Keratinocyte (primary cell): ENCODE data around the gene ACAP2. TPM values are rescaled to one million over a fixed set of nuclear protein-coding genes. Genes with fewer than 3 reads are reported as not detected.

Experiments
- DNase-seq: peaks from one replicate; pipeline ENCODE4 v3.0.0-alpha.2; 2011; ENCODE audit warnings: low read depth, missing footprints, low spot score
- FAIRE-seq: peaks from 2 replicates; lab custom pipeline; 2011; peaks lifted over from hg19 to GRCh38; lab: Jason Lieb, UNC
- H2AFZ ChIP-seq: 2 replicates; pipeline ENCODE4 v1.6.0; 2012; ENCODE audit warnings: low read length, control low read depth, inconsistent platforms; ENCODE audit not compliant: control insufficient read depth
- H3K27ac ChIP-seq: 2 replicates; pipeline ENCODE4 v1.5.1; 2011; ENCODE audit warnings: low read length; ENCODE audit not compliant: control insufficient read depth, insufficient read depth
- H3K27me3 ChIP-seq: 3 replicates; pipeline ENCODE4 v1.6.0; 2011; ENCODE audit warnings: low read length; ENCODE audit not compliant: control insufficient read depth, insufficient read depth; ENCODE audit errors: extremely low read depth
- H3K36me3 ChIP-seq, 2 experiments: 2 replicates in 1 of 2; 3 replicates in 1 of 2; pipeline ENCODE4 v1.5.1; 2011; ENCODE audit warnings: low read length in 2 of 2, mild to moderate bottlenecking in 1 of 2; ENCODE audit not compliant: control insufficient read depth in 2 of 2, insufficient read depth in 2 of 2; ENCODE audit errors: extremely low read depth in 1 of 2
- H3K4me1 ChIP-seq: 3 replicates; pipeline ENCODE4 v1.5.1; 2011; ENCODE audit warnings: low read length; ENCODE audit not compliant: control insufficient read depth, insufficient read depth; ENCODE audit errors: extremely low read depth
- H3K4me2 ChIP-seq: 3 replicates; pipeline ENCODE4 v1.6.0; 2011; ENCODE audit warnings: low read depth, low read length; ENCODE audit not compliant: control insufficient read depth, insufficient read depth; ENCODE audit errors: extremely low read depth
- H3K4me3 ChIP-seq, 3 experiments: fragments of 200-600 bp in 1 of 3; sonication (generic) in 1 of 3; 2 replicates in 2 of 3; 3 replicates in 1 of 3; pipeline ENCODE4 v1.5.1; 2011 to 2016; ENCODE audit warnings: low read length in 3 of 3, mild to moderate bottlenecking in 3 of 3, control low read depth in 2 of 3, inconsistent platforms in 1 of 3, low read depth in 1 of 3, mixed read lengths in 1 of 3, mixed run types in 1 of 3, moderate library complexity in 1 of 3; ENCODE audit not compliant: control insufficient read depth in 2 of 3, insufficient read depth in 2 of 3; ENCODE audit errors: extremely low read depth in 1 of 3
- H3K79me2 ChIP-seq: 2 replicates; pipeline ENCODE4 v1.6.0; 2012; ENCODE audit warnings: low read length; ENCODE audit not compliant: control insufficient read depth, insufficient read depth
- H3K9ac ChIP-seq: 3 replicates; pipeline ENCODE4 v1.6.0; 2011; ENCODE audit warnings: low read length; ENCODE audit not compliant: control insufficient read depth, insufficient read depth; ENCODE audit errors: extremely low read depth
- H3K9me1 ChIP-seq: 3 replicates; pipeline ENCODE4 v1.6.0; 2011; ENCODE audit warnings: low read length; ENCODE audit not compliant: control insufficient read depth, insufficient read depth; ENCODE audit errors: extremely low read depth
- H3K9me3 ChIP-seq: 2 replicates; pipeline ENCODE4 v1.5.1; 2012; ENCODE audit warnings: low read depth, low read length; ENCODE audit not compliant: control insufficient read depth
- H4K20me1 ChIP-seq: 3 replicates; pipeline ENCODE4 v1.6.0; 2011; ENCODE audit warnings: low read length; ENCODE audit not compliant: control insufficient read depth, insufficient read depth; ENCODE audit errors: extremely low read depth
- CTCF ChIP-seq, 3 experiments: IDR thresholded peaks in 1 of 3; conservative IDR thresholded peaks in 1 of 3; optimal IDR thresholded peaks in 1 of 3; 2 replicates in 2 of 3; 3 replicates in 1 of 3; pipeline versions ENCODE3 to v1.5.1; 2011; ENCODE audit warnings: low read length in 3 of 3, mild to moderate bottlenecking in 3 of 3, moderate library complexity in 2 of 3, control low read depth in 1 of 3, inconsistent platforms in 1 of 3; ENCODE audit not compliant: insufficient read depth in 2 of 3; ENCODE audit errors: extremely low read depth in 1 of 3
- EZH2 ChIP-seq: IDR thresholded peaks from one replicate; pipeline ENCODE4 v1.6.1; 2012; ENCODE audit warnings: inconsistent platforms, mild to moderate bottlenecking, low read length, moderate library complexity
- dilution Hi-C: fragments of 300-500 bp; cut with MboI; formaldehyde crosslinking; loops from one replicate; pipeline ENCODE4 v1.7.0; 2020; ENCODE audit warnings: low sequenced_read_pairs; ENCODE audit not compliant: extremely low pct_ligation_motif_present
- polyA plus RNA-seq, 5 experiments: library from polyadenylated mRNA; depleted of rRNA in 3 of 5; stranded (reverse) in 3 of 5; stranded (forward) in 1 of 5; unstranded in 1 of 5; fragments of >200 nt; gene quantifications; 1 replicate in 1 of 5; 2 replicates in 3 of 5; 3 replicates in 1 of 5; pipeline versions ENCODE4 v1.2.1 to v1.2.3, GENCODE V29; 2011 to 2012; ENCODE audit warnings: missing spikeins in 2 of 5, low read depth in 1 of 5, low replicate concordance in 1 of 5

ACAP2 gene
- polyA plus RNA-seq, 1 donor (not counting 4 experiments of a cell fraction or from before 2014, with no cell fraction given), result 23.5 TPM

GRCh38 chr3:195352895-195353488, 89.8 kb downstream of the ACAP2 start:
- Histone ChIP-seq H3K36me3 (no peaks in the 10 kb centered on the region), H3K9ac (peak overlapping the region; percentile 41), H3K79me2 (peaks cover 25% of the 10 kb centered on the region), H3K4me1 (peaks cover 13% of the 10 kb centered on the region), H3K27ac (peak overlapping the region; percentile 78), H3K4me3 (no peak overlapping the region), H3K4me2 (peak overlapping the region; percentile 69), H3K9me3 (no peaks in the 10 kb centered on the region), H4K20me1 (no peaks in the 10 kb centered on the region), H3K27me3 (no peaks in the 10 kb centered on the region), H3K9me1 (no peaks in the 10 kb centered on the region), H2AFZ (no peak overlapping the region)
- DNase-seq, result peak; percentile 26
- TF ChIP-seq EZH2 (no peak), CTCF (optimal IDR thresholded peaks at IDR 0.05 in 1 of 3, IDR thresholded peaks at IDR 0.05 in 1 of 3, conservative IDR thresholded peaks at IDR 0.05 in 1 of 3; ENCODE audit: extremely low read depth in 1 of 3, insufficient read depth in 2 of 3, low read length in 3 of 3) (no peak)
- dilution Hi-C loops, result no loop called here
- FAIRE-seq, result peak; percentile 79

- no peak for FAIRE-seq
- H4K20me1 ChIP-seq, result no peaks in the 10 kb centered on the region
These were observed 94.2 kb downstream of the ACAP2 start for GRCh38 chr3:195348426-195349115.

More at GRCh38 chr3:195348426-195349115, 94.2 kb downstream of the ACAP2 start:
- Histone ChIP-seq H3K4me1 (peaks cover 11% of the 10 kb centered on the region), H3K4me3 (no peak overlapping the region), H3K36me3 (no peaks in the 10 kb centered on the region), H3K27ac (no peak overlapping the region), H2AFZ (no peak overlapping the region), H3K9ac (no peak overlapping the region), H3K79me2 (peaks cover 12% of the 10 kb centered on the region), H3K27me3 (no peaks in the 10 kb centered on the region), H3K4me2 (no peak overlapping the region), H3K9me1 (no peaks in the 10 kb centered on the region), H3K9me3 (no peaks in the 10 kb centered on the region)
- DNase-seq, result no peak
- dilution Hi-C loops, result no loop called here
- no peak for TF ChIP-seq EZH2
- TF ChIP-seq CTCF (optimal IDR thresholded peaks at IDR 0.05 in 1 of 3, IDR thresholded peaks at IDR 0.05 in 1 of 3, conservative IDR thresholded peaks at IDR 0.05 in 1 of 3; ENCODE audit: extremely low read depth in 1 of 3, insufficient read depth in 2 of 3, low read length in 3 of 3), result no peak
